K562 (cell line): ENCODE results near the gene IL10RB. TPM values are rescaled to one million over a fixed set of nuclear protein-coding genes. Genes with fewer than 3 reads are reported as not detected.
A peak's percentile ranks its signal among the peaks of the same experiment; 100 is the strongest.

Source experiments
- AFF1 ChIP-seq, 2 experiments: fragments of 450-650 bp; IDR thresholded peaks; 2 replicates each; pipeline ENCODE4 v1.6.1; 2018; ENCODE audit warnings: mild to moderate bottlenecking in 2 of 2, low read depth in 1 of 2; ENCODE audit not compliant: partially characterized antibody in 2 of 2
- CLOCK ChIP-seq: fragments of 250-450 bp; sonication (Bioruptor Pico); IDR thresholded peaks from 2 replicates; pipeline ENCODE4 v1.4.0; 2020; ENCODE audit warnings: mild to moderate bottlenecking, moderate library complexity, borderline replicate concordance
- DACH1 ChIP-seq: fragments of 450-650 bp; IDR thresholded peaks from 2 replicates; pipeline ENCODE4 v1.6.1; 2018; ENCODE audit not compliant: partially characterized antibody
- HMBOX1 ChIP-seq: sonication (generic); IDR thresholded peaks from 2 replicates; pipeline ENCODE4 v1.6.1; 2016
- NFIX ChIP-seq: fragments of 250-450 bp; sonication (Bioruptor Pico); IDR thresholded peaks from 2 replicates; pipeline ENCODE4 v1.4.0; 2020; ENCODE audit warnings: low read depth, mild to moderate bottlenecking, moderate library complexity
- NR0B1 ChIP-seq: fragments of 450-650 bp; IDR thresholded peaks from one replicate; pipeline ENCODE4 v1.6.1; 2018; ENCODE audit warnings: mild to moderate bottlenecking, moderate library complexity; ENCODE audit not compliant: partially characterized antibody
- SAP30 ChIP-seq: fragments of 200-600 bp; sonication (generic); IDR thresholded peaks from 2 replicates; pipeline ENCODE4 v1.6.1; 2012; ENCODE audit warnings: borderline replicate concordance, low read depth, mild to moderate bottlenecking, moderate library complexity, low read length, control low read depth, inconsistent platforms; ENCODE audit not compliant: insufficient read depth, poor library complexity, severe bottlenecking
- SIN3B ChIP-seq: fragments of 450-650 bp; IDR thresholded peaks from 2 replicates; pipeline ENCODE4 v1.6.1; 2017; ENCODE audit warnings: low read depth, mild to moderate bottlenecking, moderate library complexity
- SMARCE1 ChIP-seq: fragments of 450-650 bp; IDR thresholded peaks from 2 replicates; pipeline ENCODE4 v1.7.1; 2016; ENCODE audit warnings: mild to moderate bottlenecking
- TAF15 ChIP-seq: fragments of 200-400 bp; formaldehyde crosslinking; IDR thresholded peaks from 2 replicates; pipeline ENCODE4 v1.6.1; 2017; ENCODE audit warnings: mild to moderate bottlenecking, low read depth, low read length, moderate library complexity
- TBP ChIP-seq: optimal IDR thresholded peaks from 2 replicates; pipeline ENCODE3; 2011; ENCODE audit warnings: low read depth, low read length, improper control_type of control experiment
- TCF7 ChIP-seq: sonication (generic); IDR thresholded peaks from 2 replicates; pipeline ENCODE4 v1.6.1; 2016; ENCODE audit warnings: antibody characterized with exemption, borderline replicate concordance
- TCF7L2 ChIP-seq: fragments of 150-350 bp; IDR thresholded peaks from 2 replicates; pipeline ENCODE4 v1.6.1; 2016; ENCODE audit warnings: low read depth, mild to moderate bottlenecking, low read length, moderate library complexity
- TEAD2 ChIP-seq: fragments of 450-650 bp; IDR thresholded peaks from 2 replicates; pipeline ENCODE4 v1.6.1; 2016; ENCODE audit warnings: missing genetic modification characterization, control low read depth, missing compliant biosample characterization
- ZNF175 ChIP-seq: fragments of 200-800 bp; sonication (Bioruptor generic); IDR thresholded peaks from 2 replicates; pipeline ENCODE4 v1.6.1; 2016; ENCODE audit warnings: low read depth, mild to moderate bottlenecking, missing genetic modification characterization, missing compliant biosample characterization
- ZNF224 ChIP-seq: sonication (generic); formaldehyde crosslinking; IDR thresholded peaks from 2 replicates; pipeline ENCODE4 v1.8.0; 2022; ENCODE audit warnings: mild to moderate bottlenecking, missing genetic modification reagents
- ZNF584 ChIP-seq: fragments of 200-800 bp; sonication (Bioruptor generic); IDR thresholded peaks from 2 replicates; pipeline ENCODE4 v1.6.1; 2016; ENCODE audit warnings: low read depth, mild to moderate bottlenecking, missing genetic modification characterization, missing compliant biosample characterization
- polyA plus RNA-seq, 8 experiments: library from polyadenylated mRNA; depleted of rRNA in 4 of 8; stranded (reverse) in 5 of 8; unstranded in 3 of 8; fragments of >200 nt; fragmentation: Nextera tagmentation in 2 of 8; fragmentation: Illumina TruSeq in 1 of 8; extraction: Ambion mirVana in 2 of 8; extraction: Trizol in 1 of 8; gene quantifications; 2 replicates each; pipeline versions ENCODE4 v1.2.1 to v1.2.3, GENCODE V29; 2011 to 2014; ENCODE audit warnings: inconsistent platforms in 1 of 8, missing spikeins in 1 of 8
- total RNA-seq, 7 experiments: library from RNA; depleted of rRNA in 6 of 7; stranded (reverse); fragments of >200 nt in 6 of 7; fragmentation: Illumina TruSeq in 2 of 7; extraction: Trizol in 2 of 7; gene quantifications; 2 replicates each; pipeline versions ENCODE4 v1.2.1 to v1.2.3, GENCODE V29; 2011 to 2021; ENCODE audit warnings: low replicate concordance in 1 of 7

Gene IL10RB
- total and polyA plus RNA-seq, 9 of the 15 experiments (the other 6 are each of a cell fraction or from before 2014, with no cell fraction given), result 10.9 to 33.8 (median 23.0) TPM

GRCh38 chr21:33300701-33301631, 34.8 kb downstream of the IL10RB start (continued):
- no peak for TF ChIP-seq AFF1 (IDR thresholded peaks at IDR 0.05; ENCODE audit: low read depth in 1 of 2, partially characterized antibody in 2 of 2)
- 0 out of 2 replicates have a peak, but pooled peaks have one; percentile 29 for TF ChIP-seq CLOCK
- TF ChIP-seq ZNF224 (CRISPR knock-in tag), result no peak
- TF ChIP-seq DACH1, result no peak
- TF ChIP-seq SIN3B, result no peak
- no peak for TF ChIP-seq NR0B1
- TF ChIP-seq SAP30, result no peak
- TF ChIP-seq TAF15, result no peak
- no peak for TF ChIP-seq TCF7
- peak; percentile 77 for TF ChIP-seq SMARCE1
- no peak for TF ChIP-seq TBP
- TF ChIP-seq TCF7L2, result no peak
- TF ChIP-seq HMBOX1, result peak; percentile 72
- TF ChIP-seq TEAD2, result peak; percentile 58; the same call in 1 of the 2 replicates
- peak; percentile 95 for TF ChIP-seq ZNF175
- 0 out of 2 replicates have a peak, but pooled peaks have one; percentile 26 for TF ChIP-seq NFIX (CRISPR knock-in tag)
- TF ChIP-seq ZNF584 (CRISPR knock-in tag), result peak; percentile 88; the same call in 1 of the 2 replicates
